NCI-H2107 treated with DMSO at 0.1 percent for 48 hours (cell line): ENCODE data around the gene PRR9.

Experiments used
- DNase-seq: peaks from one replicate; lab custom pipeline; 2025; ENCODE audit not compliant: unreplicated experiment; lab: John Stamatoyannopoulos, UW

PRR9 gene

DNA sequence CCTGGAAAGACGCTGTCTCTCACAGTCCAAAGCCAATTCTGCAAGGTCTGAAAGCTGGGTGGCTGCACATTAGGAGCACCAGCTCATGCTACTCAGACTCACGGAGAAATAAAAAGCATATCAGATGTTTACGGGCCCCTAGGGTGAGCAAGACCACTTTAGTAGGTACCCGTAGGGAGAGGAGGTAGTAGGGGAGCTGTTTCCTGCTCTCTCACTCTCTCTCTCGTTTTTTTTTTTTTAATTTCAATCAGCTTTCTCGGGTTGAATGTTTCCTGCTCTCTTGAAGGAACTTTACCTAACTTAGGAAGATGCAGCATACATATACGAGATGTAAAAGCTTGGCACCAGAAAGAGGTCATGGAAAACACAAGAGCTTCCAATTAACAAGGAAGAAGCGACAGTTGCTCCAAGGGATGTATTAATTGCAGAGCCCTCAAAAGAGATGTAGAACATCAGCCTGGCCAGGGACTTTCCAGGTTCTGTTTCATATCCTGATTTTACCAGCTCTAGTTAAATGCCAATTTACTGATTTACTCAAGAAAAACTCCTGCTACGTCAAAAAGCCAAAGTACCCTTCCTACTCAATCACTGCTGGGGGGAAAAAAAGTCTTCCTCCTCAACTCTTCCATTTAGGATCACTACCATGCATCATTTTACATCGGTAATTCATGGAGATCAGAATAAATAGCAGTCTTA is 45.2 kb downstream of the PRR9 start:
- no peak for DNase-seq

DNA sequence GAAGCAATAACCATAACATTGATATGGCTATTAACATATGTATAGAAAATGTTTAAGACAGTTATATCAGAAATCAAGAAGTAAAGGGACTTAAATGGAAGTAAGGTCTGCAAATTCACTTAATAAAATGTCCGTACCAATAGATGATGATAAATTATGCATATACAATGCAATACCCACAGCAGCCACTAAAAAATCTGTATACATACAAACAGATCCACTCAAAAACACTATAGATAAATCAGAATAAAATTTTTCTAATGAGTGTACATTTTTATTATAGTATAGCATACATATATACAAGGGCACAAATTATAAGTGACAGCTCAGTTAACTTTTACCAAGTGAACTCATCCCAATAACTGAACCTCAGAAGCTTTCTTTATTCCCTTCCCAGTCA is 48.1 kb downstream of the PRR9 start:
- DNase-seq: no peak
